ENCODE results near the gene DMRTA2. TPM values are rescaled to one million over a fixed set of nuclear protein-coding genes. Genes with fewer than 3 reads are reported as not detected.

Gene DMRTA2
- total and polyA plus RNA-seq, 9 of the 15 experiments (the other 6 are each of a cell fraction or from before 2014, with no cell fraction given): not detected

- TF ChIP-seq FOXA3 (CRISPR knock-in tag; conservative IDR thresholded peaks at IDR 0.05 in 1 of 2, IDR thresholded peaks at IDR 0.05 in 1 of 2): no peak
- 0 out of 2 replicates have a peak, but pooled peaks have one; percentile 32 for TF ChIP-seq HBP1 (CRISPR knock-in tag; IDR thresholded peaks at IDR 0.05)
- no peak for TF ChIP-seq NCOR1 (IDR thresholded peaks at IDR 0.05)
- peak; percentile 72; the same call in 1 of the 2 replicates for TF ChIP-seq STAG1 (CRISPR knock-in tag; IDR thresholded peaks at IDR 0.05; ENCODE audit: borderline replicate concordance)
- TF ChIP-seq HSF4 (CRISPR knock-in tag; IDR thresholded peaks at IDR 0.05; ENCODE audit: borderline replicate concordance): no peak
- TF ChIP-seq PRPF4 (IDR thresholded peaks at IDR 0.05; ENCODE audit: insufficient read depth, low read depth, low read length, poor library complexity, severe bottlenecking): no peak
- peak; percentile 84; the same call in 1 of the 2 replicates for TF ChIP-seq CC2D1A (IDR thresholded peaks at IDR 0.05)
- TF ChIP-seq ARID2 (IDR thresholded peaks at IDR 0.05): peak; percentile 77
- TF ChIP-seq U2AF2 (optimal IDR thresholded peaks at IDR 0.05; ENCODE audit: low read depth, low read length): no peak
- TF ChIP-seq MITF (IDR thresholded peaks at IDR 0.05): no peak
- no peak for TF ChIP-seq ZFP91 (CRISPR knock-in tag; IDR thresholded peaks at IDR 0.05)
- peak; percentile 23; the same call in 1 of the 2 replicates for TF ChIP-seq CXXC5 (CRISPR knock-in tag; IDR thresholded peaks at IDR 0.05)
- no peak for TF ChIP-seq SMAD1 (IDR thresholded peaks at IDR 0.05; ENCODE audit: low read depth, low read length, partially characterized antibody)
- TF ChIP-seq BACH1 (tag; IDR thresholded peaks at IDR 0.05): no peak
- TF ChIP-seq GABPB1 (CRISPR knock-in tag; IDR thresholded peaks at IDR 0.05): no peak
Measured at GRCh38 chr1:50368179-50369007, 54.9 kb downstream of the DMRTA2 start (continued).
